CD4-positive, alpha-beta memory T cell (primary cell): Measurements from ENCODE around the gene PCP4L1. TPM values are rescaled to one million over a fixed set of nuclear protein-coding genes. Genes with fewer than 3 reads are reported as not detected.

Source experiments
- CTCF ChIA-PET: fragments of 350-600 bp; sonication (Branson Sonifier 250); formaldehyde crosslinking; loops from one replicate; lab custom pipeline; 2021; ENCODE audit warnings: inconsistent platforms; ENCODE audit not compliant: partially characterized antibody; lab: Charles Lee
- POLR2A ChIA-PET: fragments of 350-600 bp; sonication (Branson Sonifier 250); formaldehyde crosslinking; loops from one replicate; lab custom pipeline; 2021; ENCODE audit not compliant: partially characterized antibody; lab: Charles Lee
- DNase-seq, 5 donors: peaks; one replicate each; pipeline versions ENCODE4 v3.0.0 to v3.0.0-alpha.2; 2020 to 2022; ENCODE audit warnings: mixed read lengths in 1 of 5
- H3K27ac ChIP-seq: one replicate; pipeline ENCODE4 v1.7.0; 2013; ENCODE audit warnings: low read depth, low read length
- H3K27me3 ChIP-seq: 2 replicates; pipeline ENCODE4 v1.7.0; 2013; ENCODE audit warnings: mild to moderate bottlenecking, low read length, moderate library complexity; ENCODE audit not compliant: insufficient read depth
- H3K36me3 ChIP-seq: 2 replicates; pipeline ENCODE4 v1.7.0; 2013; ENCODE audit warnings: mild to moderate bottlenecking, low read length, moderate library complexity; ENCODE audit not compliant: insufficient read depth
- H3K4me1 ChIP-seq: 2 replicates; pipeline ENCODE4 v1.7.0; 2013; ENCODE audit warnings: mild to moderate bottlenecking, low read length, moderate library complexity; ENCODE audit not compliant: insufficient read depth
- H3K4me3 ChIP-seq, 2 donors: one replicate each; pipeline ENCODE4 v1.7.0; 2013; ENCODE audit warnings: low read length in 2 of 2, mild to moderate bottlenecking in 1 of 2
- H3K9me3 ChIP-seq, 2 donors: one replicate each; pipeline ENCODE4 v1.7.0; 2013; ENCODE audit warnings: low read length in 2 of 2, control low read depth in 1 of 2; ENCODE audit not compliant: control insufficient read depth in 1 of 2
- H3K27ac Mint-ChIP-seq, 7 donors: one replicate each; pipeline ENCODE4 v1.8.0; 2020 to 2021; ENCODE audit warnings: mixed read lengths in 7 of 7, mild to moderate bottlenecking in 6 of 7, inconsistent platforms in 3 of 7, moderate library complexity in 3 of 7
- H3K27me3 Mint-ChIP-seq, 2 donors: one replicate each; pipeline ENCODE4 v1.8.0; 2020 to 2021; ENCODE audit warnings: mixed read lengths in 2 of 2
- H3K36me3 Mint-ChIP-seq, 2 donors: one replicate each; pipeline ENCODE4 v1.8.0; 2020 to 2021; ENCODE audit warnings: mixed read lengths in 2 of 2, inconsistent platforms in 1 of 2, mild to moderate bottlenecking in 1 of 2
- H3K4me1 Mint-ChIP-seq, 4 donors: one replicate each; pipeline ENCODE4 v1.8.0; 2020 to 2021; ENCODE audit warnings: mixed read lengths in 4 of 4, mild to moderate bottlenecking in 1 of 4
- H3K4me3 Mint-ChIP-seq, 8 donors: one replicate each; pipeline ENCODE4 v1.8.0; 2020 to 2021; ENCODE audit warnings: mixed read lengths in 8 of 8, mild to moderate bottlenecking in 7 of 8, moderate library complexity in 6 of 8, inconsistent platforms in 3 of 8
- H3K9me3 Mint-ChIP-seq, 8 donors: one replicate each; pipeline ENCODE4 v1.8.0; 2020 to 2021; ENCODE audit warnings: mixed read lengths in 8 of 8, mild to moderate bottlenecking in 5 of 8, inconsistent platforms in 3 of 8, moderate library complexity in 1 of 8
- intact Hi-C: fragments of 100-400 bp; cut with micrococcal nuclease; formaldehyde crosslinking; loops from one replicate; pipeline ENCODE4 v1.15.1; 2023
- polyA plus RNA-seq, 2 donors: library from polyadenylated mRNA; unstranded; fragments of 300-500 nt; fragmentation: Illumina TruSeq; gene quantifications; one replicate each; pipeline ENCODE4 v1.2.3, GENCODE V29; 2021
- total RNA-seq, 2 experiments: library from RNA; stranded (reverse); gene quantifications; one replicate each; pipeline ENCODE4 v1.2.3, GENCODE V29; 2021

The PCP4L1 gene
- total and polyA plus RNA-seq, 4 experiments from 2014 or later, result not detected

DNA sequence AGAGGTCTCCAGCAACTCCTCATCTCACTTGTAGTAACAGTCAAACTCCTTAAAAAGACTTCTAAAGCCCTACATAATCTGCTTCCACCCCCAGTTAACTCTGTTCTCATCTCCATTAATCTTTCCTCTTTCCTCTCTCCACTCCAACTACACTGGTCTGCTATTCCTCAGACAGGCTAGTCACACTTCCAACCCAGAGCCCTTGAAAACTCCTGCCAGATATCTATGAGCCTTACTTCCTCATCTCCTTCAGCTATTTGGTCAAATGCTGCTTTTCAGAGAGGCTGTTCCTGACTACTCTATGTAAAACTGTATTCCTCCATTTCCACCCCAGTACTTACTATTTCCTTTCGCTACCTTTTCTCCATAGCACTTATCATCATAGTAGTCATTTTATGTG, 24.4 kb downstream of the PCP4L1 start:
- H3K4me1 ChIP-seq, result no peaks in the 10 kb centered on the region
- Mint-ChIP-seq H3K4me3 (no peak overlapping the region), H3K27me3 (peaks cover 0 to 10% of the 10 kb centered on the region in 2 donors), H3K27ac (peak overlapping the region in 2 of 7 donors; percentile 12 to 25), H3K36me3 (peaks cover 0 to 16% of the 10 kb centered on the region in 2 donors), H3K9me3 (no peaks in the 10 kb centered on the region), H3K4me1 (no peaks in the 10 kb centered on the region)
- no peak for DNase-seq
- H3K27me3 ChIP-seq, result peaks cover 3% of the 10 kb centered on the region
- ChIA-PET CTCF (interaction anchor here (1.0 to 1.1 kb wide), 2 partner anchors 8 to 26 kb away, joined by 3 to 7 read pairs; no protein-coding TSS in a partner anchor), POLR2A (no interaction called here)
- intact Hi-C loops, result no loop called here
- H3K9me3 ChIP-seq, result no peaks in the 10 kb centered on the region
- no peak overlapping the region for H3K4me3 ChIP-seq
- H3K36me3 ChIP-seq, result no peaks in the 10 kb centered on the region
- H3K27ac ChIP-seq, result no peak overlapping the region

DNA sequence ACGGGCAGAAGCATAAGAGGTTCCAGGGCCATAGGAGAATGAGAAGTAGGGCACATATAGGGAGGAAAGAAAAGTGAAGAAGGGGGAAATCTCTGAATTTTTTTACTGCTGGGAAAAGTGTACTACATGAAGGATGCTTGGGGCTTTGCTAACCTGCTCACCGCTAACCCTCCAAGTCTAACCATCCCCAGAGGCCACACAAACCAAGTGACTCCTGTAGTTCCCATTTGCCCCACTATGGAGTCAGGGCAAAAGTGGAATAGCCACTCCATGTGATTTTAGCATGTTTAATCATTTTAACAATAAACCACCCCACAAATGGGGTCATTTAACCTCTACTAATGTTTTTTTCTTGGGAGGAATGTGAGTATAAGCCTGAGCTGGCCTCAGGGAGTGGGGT, 26.6 kb downstream of the PCP4L1 start:
- no peak overlapping the region for H3K27ac Mint-ChIP-seq
- Histone ChIP-seq H3K9me3 (no peaks in the 10 kb centered on the region), H3K27me3 (peaks cover 3% of the 10 kb centered on the region), H3K36me3 (no peaks in the 10 kb centered on the region), H3K4me1 (no peaks in the 10 kb centered on the region), H3K4me3 (no peak overlapping the region), H3K27ac (no peak overlapping the region)
- ChIA-PET CTCF (no interaction called here), POLR2A (no interaction called here)
- H3K4me3 Mint-ChIP-seq, result no peak overlapping the region
- peaks cover 0 to 7% of the 10 kb centered on the region in 2 donors for H3K27me3 Mint-ChIP-seq
- intact Hi-C loops, result no loop called here
- H3K9me3 Mint-ChIP-seq, result no peaks in the 10 kb centered on the region
- no peak for DNase-seq
- no peaks in the 10 kb centered on the region for H3K4me1 Mint-ChIP-seq
- peaks cover 0 to 19% of the 10 kb centered on the region in 2 donors for H3K36me3 Mint-ChIP-seq

DNA sequence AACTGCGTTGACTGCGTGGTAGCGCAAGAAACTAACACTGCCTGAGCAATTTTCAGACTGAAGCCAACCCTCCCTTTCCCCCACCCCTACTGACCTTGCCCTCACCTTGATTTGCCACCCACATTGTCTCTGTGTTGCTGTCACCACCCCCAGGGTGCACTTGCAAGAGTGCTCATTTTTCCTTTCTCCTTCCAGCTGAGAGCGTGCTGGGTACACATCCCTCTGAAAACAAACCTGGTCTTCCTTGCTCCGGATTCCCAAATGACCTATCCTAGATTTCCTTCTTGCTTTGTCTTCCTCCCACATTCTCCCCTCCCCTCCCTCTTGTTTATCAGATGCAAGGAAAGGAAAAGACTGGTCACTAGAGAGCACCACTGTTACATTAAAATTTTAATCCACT, 27.0 kb downstream of the PCP4L1 start:
- no peak overlapping the region for H3K27ac Mint-ChIP-seq
- peaks cover 0 to 7% of the 10 kb centered on the region in 2 donors for H3K27me3 Mint-ChIP-seq
- Histone ChIP-seq H3K9me3 (no peaks in the 10 kb centered on the region), H3K27me3 (peaks cover 3% of the 10 kb centered on the region), H3K36me3 (no peaks in the 10 kb centered on the region), H3K4me3 (no peak overlapping the region), H3K27ac (no peak overlapping the region), H3K4me1 (no peaks in the 10 kb centered on the region)
- H3K4me3 Mint-ChIP-seq, result no peak overlapping the region
- ChIA-PET CTCF (no interaction called here), POLR2A (no interaction called here)
- intact Hi-C loops, result no loop called here
- no peaks in the 10 kb centered on the region for H3K9me3 Mint-ChIP-seq
- no peaks in the 10 kb centered on the region for H3K4me1 Mint-ChIP-seq
- DNase-seq, result no peak
- H3K36me3 Mint-ChIP-seq, result peaks cover 0 to 16% of the 10 kb centered on the region in 2 donors

DNA sequence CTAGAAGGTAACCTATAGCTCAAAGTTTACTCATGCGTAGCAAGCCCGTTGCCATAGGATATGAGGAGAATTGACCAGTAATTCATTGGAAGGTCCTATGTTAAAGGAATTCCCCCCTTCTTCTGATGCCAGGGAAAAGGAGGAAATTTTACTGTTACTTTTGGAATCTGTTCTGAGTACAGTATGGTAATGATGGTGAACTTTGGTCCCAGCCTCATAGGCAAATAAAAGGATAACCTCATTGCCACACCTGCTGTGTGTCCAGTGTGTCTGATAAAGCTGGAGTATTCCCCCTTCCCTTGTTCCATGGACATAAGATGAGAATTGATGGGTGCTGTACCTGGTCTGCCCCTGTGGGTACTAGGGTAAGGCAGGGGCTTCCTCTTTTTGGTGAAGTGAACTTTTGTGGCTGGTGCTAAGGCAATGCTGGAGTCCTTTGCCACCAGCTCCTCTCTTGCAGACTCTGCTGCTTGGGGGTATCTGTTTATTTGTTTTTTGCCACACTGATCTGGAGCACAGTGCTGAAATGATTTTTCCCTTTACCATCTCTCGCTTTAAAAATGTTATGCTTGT, 29.0 kb downstream of the PCP4L1 start:
- intact Hi-C loops, result no loop called here
- Mint-ChIP-seq H3K36me3 (peaks cover 0 to 12% of the 10 kb centered on the region in 2 donors), H3K4me1 (peaks cover 0 to 4% (median under 1%) of the 10 kb centered on the region in 4 donors), H3K4me3 (no peak overlapping the region), H3K27me3 (peaks cover 0 to 7% of the 10 kb centered on the region in 2 donors), H3K27ac (no peak overlapping the region), H3K9me3 (peaks cover 0 to 2% (median 0%) of the 10 kb centered on the region in 8 donors)
- H3K4me1 ChIP-seq, result no peaks in the 10 kb centered on the region
- no peak overlapping the region for H3K4me3 ChIP-seq
- no peak overlapping the region for H3K27ac ChIP-seq
- ChIA-PET CTCF (interaction anchor here (1.2 to 1.4 kb wide), 2 partner anchors 58 to 72 kb away, joined by 3 read pairs; no protein-coding TSS in a partner anchor), POLR2A (interaction anchor here (1.3 kb wide), 1 partner anchor 18 kb away, joined by 3 read pairs; no protein-coding TSS in a partner anchor)
- H3K9me3 ChIP-seq, result no peaks in the 10 kb centered on the region
- no peaks in the 10 kb centered on the region for H3K36me3 ChIP-seq
- no peak for DNase-seq
- H3K27me3 ChIP-seq, result peaks cover 3% of the 10 kb centered on the region

DNA sequence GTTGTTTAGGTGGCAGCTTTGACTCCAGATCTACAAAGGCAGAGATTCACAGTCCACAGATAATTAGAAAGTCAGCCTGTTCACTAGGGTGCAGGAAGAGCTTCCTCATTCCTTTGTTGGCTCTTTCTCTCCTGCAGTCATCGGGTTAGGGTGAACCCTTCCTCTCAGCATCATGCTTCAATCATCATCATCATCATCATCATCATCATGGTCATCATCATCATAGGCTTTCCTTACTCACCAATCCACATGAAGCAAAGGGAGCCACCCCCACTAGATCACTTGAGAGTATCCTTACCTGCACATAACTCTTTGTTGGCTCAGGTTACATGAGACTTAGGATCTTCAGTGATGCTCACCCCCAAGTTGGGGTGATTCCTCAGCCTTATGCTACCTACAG, 32.2 kb downstream of the PCP4L1 start:
- Histone ChIP-seq H3K27ac (no peak overlapping the region), H3K27me3 (no peaks in the 10 kb centered on the region), H3K4me1 (no peaks in the 10 kb centered on the region), H3K36me3 (no peaks in the 10 kb centered on the region), H3K9me3 (no peaks in the 10 kb centered on the region), H3K4me3 (no peak overlapping the region)
- CTCF ChIA-PET, result interaction anchor here (0.6 to 6.0 kb wide), 31 partner anchors 8 to 301 kb away, joined by 3 to 63 read pairs (median 5); partner anchors contain the start of genes ADAMTS4, CFAP126, NDUFS2 and PPOX
- peak overlapping the region in 1 of 7 donors; percentile 76 for H3K27ac Mint-ChIP-seq
- H3K4me1 Mint-ChIP-seq, result peaks cover 0 to 4% (median under 1%) of the 10 kb centered on the region in 4 donors
- H3K9me3 Mint-ChIP-seq, result peaks cover 0 to 2% (median 0%) of the 10 kb centered on the region in 8 donors
- no peak overlapping the region for H3K4me3 Mint-ChIP-seq
- DNase-seq, result no peak
- H3K27me3 Mint-ChIP-seq, result peaks cover 0 to 2% of the 10 kb centered on the region in 2 donors
- intact Hi-C loops, result loop anchor here (1.0 kb wide), 3 partner anchors 63 to 110 kb away; no protein-coding TSS in a partner anchor
- H3K36me3 Mint-ChIP-seq, result peaks cover 0 to 3% of the 10 kb centered on the region in 2 donors
- POLR2A ChIA-PET, result interaction anchor here (0.6 to 1.7 kb wide), 6 partner anchors 13 to 125 kb away, joined by 3 to 5 read pairs (median 4); partner anchors contain the start of genes NDUFS2 and PPOX

DNA sequence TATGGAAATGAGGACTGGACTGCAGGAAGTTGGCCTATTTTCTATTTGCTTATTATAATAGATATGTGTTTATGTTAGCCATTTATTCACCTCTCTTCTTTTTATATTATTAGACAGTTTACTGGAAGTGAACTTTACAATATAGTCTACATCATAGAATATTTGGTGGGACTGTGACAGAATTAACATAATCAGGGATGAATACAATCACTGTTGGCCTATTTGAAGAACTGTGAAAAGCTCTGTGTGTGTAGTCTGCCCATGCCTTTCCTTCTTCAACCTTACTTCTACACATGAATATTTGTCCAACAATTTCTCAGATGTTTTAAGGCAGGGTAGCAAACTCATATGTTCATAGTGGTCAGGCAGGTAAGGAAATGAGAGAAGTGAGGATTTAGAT, 38.9 kb downstream of the PCP4L1 start:
- Histone ChIP-seq H3K4me1 (no peaks in the 10 kb centered on the region), H3K4me3 (no peak overlapping the region), H3K36me3 (no peaks in the 10 kb centered on the region), H3K27ac (no peak overlapping the region), H3K27me3 (no peaks in the 10 kb centered on the region), H3K9me3 (no peaks in the 10 kb centered on the region)
- CTCF ChIA-PET, result no interaction called here
- no peak for DNase-seq
- intact Hi-C loops, result no loop called here
- H3K4me3 Mint-ChIP-seq, result no peak overlapping the region
- no peaks in the 10 kb centered on the region for H3K27me3 Mint-ChIP-seq
- no peaks in the 10 kb centered on the region for H3K9me3 Mint-ChIP-seq
- POLR2A ChIA-PET, result no interaction called here
- peaks cover 0 to 5% (median 2%) of the 10 kb centered on the region in 4 donors for H3K4me1 Mint-ChIP-seq
- peaks cover 2 to 3% of the 10 kb centered on the region in 2 donors for H3K36me3 Mint-ChIP-seq
- no peak overlapping the region for H3K27ac Mint-ChIP-seq

DNA sequence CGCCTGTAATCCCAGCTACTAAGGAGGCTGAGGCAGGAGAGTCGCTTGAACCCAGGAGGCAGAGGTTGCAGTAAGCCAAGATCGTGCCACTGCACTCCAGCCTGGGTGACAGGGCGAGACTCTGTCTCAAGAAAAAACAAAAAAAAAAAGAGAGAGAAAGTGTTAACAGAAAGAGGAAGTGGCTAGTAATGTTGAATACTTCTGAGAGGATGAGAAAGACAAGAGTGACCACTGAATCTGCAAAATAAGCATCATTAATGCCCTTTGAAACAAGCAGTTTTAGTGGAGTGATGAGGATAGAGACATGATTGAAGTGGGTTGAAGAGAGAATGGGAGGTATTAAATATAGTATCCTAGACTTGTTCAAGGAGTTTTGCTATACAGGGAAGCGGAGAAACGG, 39.6 kb downstream of the PCP4L1 start:
- H3K36me3 ChIP-seq, result no peaks in the 10 kb centered on the region
- no peaks in the 10 kb centered on the region for H3K9me3 ChIP-seq
- no peak overlapping the region for H3K4me3 ChIP-seq
- H3K27ac Mint-ChIP-seq, result peak overlapping the region in 2 of 7 donors; percentile 20 to 43
- H3K27ac ChIP-seq, result no peak overlapping the region
- DNase-seq, result no peak
- ChIA-PET CTCF (no interaction called here), POLR2A (no interaction called here)
- H3K27me3 ChIP-seq, result no peaks in the 10 kb centered on the region
- H3K9me3 Mint-ChIP-seq, result no peaks in the 10 kb centered on the region
- intact Hi-C loops, result no loop called here
- peak overlapping the region in 1 of 8 donors; percentile 26 for H3K4me3 Mint-ChIP-seq
- H3K36me3 Mint-ChIP-seq, result peaks cover 2 to 3% of the 10 kb centered on the region in 2 donors
- peaks cover 0 to 5% (median 2%) of the 10 kb centered on the region in 4 donors for H3K4me1 Mint-ChIP-seq
- no peaks in the 10 kb centered on the region for H3K4me1 ChIP-seq
- H3K27me3 Mint-ChIP-seq, result no peaks in the 10 kb centered on the region
